ENCODE results near the gene PRTG. TPM values are rescaled to one million over a fixed set of nuclear protein-coding genes. Genes with fewer than 3 reads are reported as not detected.

PRTG gene
- total RNA-seq, 4 donors from 2014 or later: 4.1 to 37.2 (median 23.3) TPM

DNA sequence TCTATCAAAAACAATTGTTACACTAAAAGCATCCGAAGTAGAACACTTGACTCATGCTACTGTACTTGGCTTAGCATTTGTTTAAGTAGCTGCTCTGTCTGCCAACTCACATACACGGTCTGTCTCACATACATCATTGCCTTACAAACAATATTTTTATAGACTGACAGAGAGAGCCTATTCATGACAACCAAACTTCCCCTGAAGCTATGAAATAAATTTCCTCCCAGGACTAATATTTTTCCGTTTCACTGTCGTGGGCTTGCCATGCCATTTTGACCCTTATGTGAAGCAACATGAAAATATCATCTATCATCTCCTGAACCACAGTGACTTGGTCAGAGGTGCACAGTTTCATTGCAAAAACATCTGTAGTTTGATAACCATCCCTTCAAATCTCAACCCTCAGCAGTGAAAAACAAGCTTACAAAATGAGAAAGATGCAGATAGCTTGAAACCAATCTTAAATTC lies 88.4 kb downstream of the PRTG start:
- DNase-seq: no peak
- H3K27ac ChIP-seq: no peak overlapping the region
- intact Hi-C loops (cut with DNase I; ENCODE audit: low total_unique reads): no loop called here
- H3K36me3 ChIP-seq: no peaks in the 10 kb centered on the region
- no peak overlapping the region for H3K4me3 ChIP-seq
- no peaks in the 10 kb centered on the region for H3K9me3 ChIP-seq
- H3K27me3 ChIP-seq: no peaks in the 10 kb centered on the region
- no peak for TF ChIP-seq POLR2A (IDR thresholded peaks at IDR 0.05)
- TF ChIP-seq, protein P1, sequence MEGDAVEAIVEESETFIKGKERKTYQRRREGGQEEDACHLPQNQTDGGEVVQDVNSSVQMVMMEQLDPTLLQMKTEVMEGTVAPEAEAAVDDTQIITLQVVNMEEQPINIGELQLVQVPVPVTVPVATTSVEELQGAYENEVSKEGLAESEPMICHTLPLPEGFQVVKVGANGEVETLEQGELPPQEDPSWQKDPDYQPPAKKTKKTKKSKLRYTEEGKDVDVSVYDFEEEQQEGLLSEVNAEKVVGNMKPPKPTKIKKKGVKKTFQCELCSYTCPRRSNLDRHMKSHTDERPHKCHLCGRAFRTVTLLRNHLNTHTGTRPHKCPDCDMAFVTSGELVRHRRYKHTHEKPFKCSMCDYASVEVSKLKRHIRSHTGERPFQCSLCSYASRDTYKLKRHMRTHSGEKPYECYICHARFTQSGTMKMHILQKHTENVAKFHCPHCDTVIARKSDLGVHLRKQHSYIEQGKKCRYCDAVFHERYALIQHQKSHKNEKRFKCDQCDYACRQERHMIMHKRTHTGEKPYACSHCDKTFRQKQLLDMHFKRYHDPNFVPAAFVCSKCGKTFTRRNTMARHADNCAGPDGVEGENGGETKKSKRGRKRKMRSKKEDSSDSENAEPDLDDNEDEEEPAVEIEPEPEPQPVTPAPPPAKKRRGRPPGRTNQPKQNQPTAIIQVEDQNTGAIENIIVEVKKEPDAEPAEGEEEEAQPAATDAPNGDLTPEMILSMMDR (IDR thresholded peaks at IDR 0.05): no peak
- H3K4me1 ChIP-seq: no peaks in the 10 kb centered on the region

GRCh38 chr15:55652909-55653495 lies 90.0 kb downstream of the PRTG start:
- no peak overlapping the region for H3K4me3 ChIP-seq
- H3K9me3 ChIP-seq: no peaks in the 10 kb centered on the region
- intact Hi-C loops (cut with DNase I; ENCODE audit: low total_unique reads): no loop called here
- DNase-seq: no peak
- no peaks in the 10 kb centered on the region for H3K36me3 ChIP-seq
- H3K27ac ChIP-seq: no peak overlapping the region
- TF ChIP-seq POLR2A (IDR thresholded peaks at IDR 0.05): no peak
- TF ChIP-seq, protein P1 (IDR thresholded peaks at IDR 0.05): no peak
- H3K27me3 ChIP-seq: no peaks in the 10 kb centered on the region
- no peaks in the 10 kb centered on the region for H3K4me1 ChIP-seq

- no peaks in the 10 kb centered on the region for H3K4me1 ChIP-seq
- TF ChIP-seq, protein P1 (IDR thresholded peaks at IDR 0.05): no peak
- TF ChIP-seq POLR2A (IDR thresholded peaks at IDR 0.05): no peak
- no peaks in the 10 kb centered on the region for H3K36me3 ChIP-seq
- DNase-seq: no peak
- intact Hi-C loops (cut with DNase I; ENCODE audit: low total_unique reads): no loop called here
- no peaks in the 10 kb centered on the region for H3K9me3 ChIP-seq
- no peak overlapping the region for H3K4me3 ChIP-seq
- H3K27me3 ChIP-seq: no peaks in the 10 kb centered on the region
- no peak overlapping the region for H3K27ac ChIP-seq
Observed at GRCh38 chr15:55652359-55652758, 90.6 kb downstream of the PRTG start.

DNA sequence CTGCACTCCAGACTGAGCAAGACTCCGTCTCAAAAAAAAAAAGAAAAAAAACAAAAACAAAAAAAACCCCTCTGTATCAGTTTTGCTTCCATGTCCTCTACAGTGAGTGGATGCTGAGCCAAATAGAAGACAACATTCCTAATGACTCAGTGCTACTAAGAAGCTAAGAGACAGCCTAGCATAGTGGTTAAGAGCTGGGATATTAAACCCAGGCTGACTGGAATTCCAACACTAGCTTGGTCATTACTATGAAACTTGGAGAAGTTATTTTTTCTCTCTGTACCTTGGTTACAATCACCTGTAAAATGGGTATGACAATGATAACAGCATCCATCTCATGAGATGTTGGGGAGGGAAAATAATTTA lies 93.9 kb downstream of the PRTG start:
- H3K27ac ChIP-seq: no peak overlapping the region
- TF ChIP-seq, protein P1 (IDR thresholded peaks at IDR 0.05): no peak
- no peak for TF ChIP-seq POLR2A (IDR thresholded peaks at IDR 0.05)
- no peak overlapping the region for H3K4me3 ChIP-seq
- H3K4me1 ChIP-seq: no peaks in the 10 kb centered on the region
- H3K27me3 ChIP-seq: no peaks in the 10 kb centered on the region
- no peaks in the 10 kb centered on the region for H3K9me3 ChIP-seq
- no peaks in the 10 kb centered on the region for H3K36me3 ChIP-seq
- intact Hi-C loops (cut with DNase I; ENCODE audit: low total_unique reads): no loop called here
- DNase-seq: no peak

DNA sequence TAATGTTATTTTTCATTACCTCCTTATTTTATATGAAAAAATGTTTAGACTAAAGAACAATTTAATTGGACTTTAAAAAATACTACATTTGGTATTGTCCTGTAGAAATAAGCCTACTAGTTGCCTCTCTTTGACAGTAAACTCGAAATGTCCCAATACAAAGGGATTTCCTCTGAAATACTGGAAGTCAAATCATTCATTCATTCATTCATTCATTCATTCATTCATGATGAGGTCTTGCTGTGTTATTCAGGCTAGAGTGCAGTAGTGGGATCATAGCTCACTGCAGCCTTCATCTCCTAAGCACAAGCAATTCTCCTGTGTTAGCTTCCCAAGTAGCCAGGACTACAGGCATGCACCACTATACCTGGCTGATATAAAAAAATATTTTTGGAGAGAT lies 104.2 kb downstream of the PRTG start:
- TF ChIP-seq, protein P1 (IDR thresholded peaks at IDR 0.05): no peak
- TF ChIP-seq POLR2A (IDR thresholded peaks at IDR 0.05): no peak
- Histone ChIP-seq H3K36me3 (no peaks in the 10 kb centered on the region), H3K4me1 (no peaks in the 10 kb centered on the region), H3K27ac (no peak overlapping the region), H3K9me3 (no peaks in the 10 kb centered on the region), H3K27me3 (no peaks in the 10 kb centered on the region), H3K4me3 (no peak overlapping the region)
- DNase-seq: no peak
- intact Hi-C loops (cut with DNase I; ENCODE audit: low total_unique reads): no loop called here

Measured in uterus (tissue), 4 donors.